ENCODE measurements around the gene LRRC75B.

GRCh38 chr22:24585927-24586546, 6.8 kb downstream of the LRRC75B start:
- TF ChIP-seq POLR2A (IDR thresholded peaks at IDR 0.05; ENCODE audit: low read depth, low read length), result no peak
- no peak for TF ChIP-seq TAF1 (IDR thresholded peaks at IDR 0.05; ENCODE audit: low read depth, low read length)
- no peak for TF ChIP-seq POLR2AphosphoS5 (IDR thresholded peaks at IDR 0.05; ENCODE audit: low read depth, low read length)
- TF ChIP-seq SPI1 (IDR thresholded peaks at IDR 0.05; ENCODE audit: low read depth, low read length), result no peak
- no peak for TF ChIP-seq PAX5 (IDR thresholded peaks at IDR 0.05; ENCODE audit: insufficient read depth, low read length, severe bottlenecking)

Data from GM12891 (cell line).